HG03520 (cell line): ENCODE results near the gene VSIG4.
A peak's percentile ranks its signal among the peaks of the same experiment; 100 is the strongest.

Experiments used
- ATAC-seq: cut with Tn5 transposase; IDR thresholded peaks from one replicate; pipeline ENCODE4 v1.9.1; 2021; ENCODE audit warnings: mild to moderate bottlenecking, moderate library complexity; ENCODE audit not compliant: unreplicated experiment

VSIG4 gene

DNA sequence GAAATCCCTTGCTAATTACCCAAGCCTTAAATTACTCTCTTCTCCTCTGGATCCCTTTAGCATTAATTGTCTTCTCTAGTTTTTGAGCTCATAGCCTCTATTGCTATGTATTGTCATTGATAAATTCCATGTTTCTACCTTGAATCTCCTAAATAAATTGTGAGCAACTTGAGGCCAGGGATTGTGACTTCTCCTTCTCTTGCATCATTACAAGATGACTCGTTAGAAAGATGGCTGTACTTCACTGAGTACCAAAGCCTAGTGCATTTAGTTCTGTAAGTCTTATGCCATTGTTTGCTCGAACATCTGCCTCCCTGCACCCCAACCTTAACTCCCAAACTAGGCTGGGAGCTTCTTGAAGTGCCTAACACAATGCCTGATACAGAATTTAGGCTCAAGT is 15.3 kb downstream of the VSIG4 start:
- no peak for ATAC-seq

GRCh38 chrX:66024092-66024467 is 15.8 kb downstream of the VSIG4 start:
- ATAC-seq = no peak

GRCh38 chrX:66023385-66024091 is 16.3 kb downstream of the VSIG4 start:
- ATAC-seq = no peak

- no peak for ATAC-seq
These were observed 17.1 kb downstream of the VSIG4 start for GRCh38 chrX:66022632-66023384.

DNA sequence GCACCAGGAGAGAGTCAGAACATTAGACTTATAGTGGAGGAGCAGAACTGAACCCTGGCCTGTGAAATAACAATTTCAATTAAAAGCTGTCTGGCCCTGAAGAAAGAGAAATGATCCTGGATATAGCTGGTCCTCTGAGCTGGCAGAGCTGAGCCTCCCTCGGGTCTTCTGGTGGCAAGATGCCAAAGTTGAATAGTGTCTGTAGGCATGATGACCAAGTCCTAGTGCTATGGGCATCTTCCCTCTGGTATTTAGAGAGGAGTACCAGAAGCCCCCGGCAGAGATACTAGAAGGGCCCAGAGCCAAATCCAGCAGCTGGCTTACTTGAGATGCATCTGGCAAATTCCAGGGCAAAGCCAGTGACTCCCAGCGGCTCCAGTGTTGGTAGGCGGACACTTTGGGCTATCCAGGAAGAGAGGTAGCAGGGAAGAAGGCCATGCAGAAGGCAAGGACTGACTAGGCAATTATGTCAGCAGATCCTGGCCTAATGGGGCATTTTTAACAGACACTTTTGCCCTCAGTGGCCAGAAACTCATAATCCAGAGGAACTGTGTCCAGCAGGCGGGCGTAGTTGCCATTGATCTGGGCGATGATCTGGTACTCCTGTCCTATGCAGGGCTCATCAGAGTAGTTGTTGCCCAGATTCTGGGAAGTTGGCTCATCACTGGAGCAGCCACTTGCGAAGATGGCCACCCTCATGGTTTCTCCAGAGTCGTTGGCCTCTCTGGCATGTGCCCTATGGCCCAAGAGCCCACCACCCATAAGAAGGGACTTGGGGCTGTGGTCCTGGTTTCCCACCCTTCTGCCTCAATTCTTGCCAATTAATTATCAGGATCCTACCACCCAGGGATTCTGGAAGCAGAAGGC is 17.9 kb downstream of the VSIG4 start:
- ATAC-seq = no peak

- ATAC-seq = no peak
These were observed 18.5 kb downstream of the VSIG4 start for GRCh38 chrX:66021401-66021764.

GRCh38 chrX:66020631-66021334 is 19.1 kb downstream of the VSIG4 start:
- ATAC-seq = no peak

GRCh38 chrX:66019974-66020373 is 19.9 kb downstream of the VSIG4 start:
- no peak for ATAC-seq

DNA sequence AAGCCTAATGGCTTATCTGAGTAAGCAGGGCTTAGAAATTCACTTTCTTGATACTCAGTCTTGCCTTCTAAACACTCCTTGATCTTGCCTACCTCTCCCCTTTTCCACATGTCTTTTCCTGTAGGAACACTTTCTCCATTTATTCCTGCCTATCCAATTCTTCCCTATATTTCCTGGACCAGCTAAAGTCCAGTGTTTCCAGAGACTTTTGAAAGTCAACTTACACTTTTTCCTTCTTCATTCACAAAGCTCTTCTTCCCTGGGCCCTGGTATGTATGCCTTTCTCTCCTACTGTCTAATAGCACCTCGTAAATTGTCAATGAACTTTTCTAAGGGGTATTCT is 20.6 kb downstream of the VSIG4 start:
- ATAC-seq = no peak

DNA sequence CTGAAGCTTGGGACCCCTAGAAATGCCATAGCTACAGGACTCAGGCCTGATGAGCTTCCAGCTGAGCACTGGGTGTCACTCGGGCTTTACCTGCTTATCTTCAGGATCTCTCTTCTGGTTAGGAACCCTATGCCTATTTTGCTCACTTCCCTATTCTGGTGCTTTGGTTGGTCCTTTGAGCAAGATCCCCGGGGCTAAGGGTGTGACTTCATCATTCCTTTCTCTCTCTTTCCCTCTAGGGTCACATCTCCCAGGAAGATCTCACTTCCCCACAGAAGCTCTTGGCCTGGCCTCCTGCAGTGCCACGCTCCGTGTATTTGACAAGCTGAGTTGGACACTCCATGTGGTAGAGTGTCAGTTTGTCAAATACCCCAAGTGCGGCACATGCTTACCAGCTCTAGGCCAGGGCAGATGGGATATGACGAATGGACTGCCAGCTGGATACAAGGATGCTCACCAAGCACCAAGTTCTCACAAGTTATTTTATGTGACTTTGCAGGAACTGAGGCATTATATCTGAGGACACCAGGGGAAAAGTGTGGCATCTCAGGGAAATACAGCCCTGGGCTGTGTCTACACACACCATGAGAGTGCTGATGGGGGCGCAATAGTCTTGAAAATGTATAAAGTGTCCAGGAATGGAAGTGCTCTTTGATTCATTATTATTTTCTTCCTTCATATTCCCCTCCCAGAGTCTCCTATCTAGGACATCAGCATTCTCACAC is 21.1 kb downstream of the VSIG4 start:
- ATAC-seq = no peak

DNA sequence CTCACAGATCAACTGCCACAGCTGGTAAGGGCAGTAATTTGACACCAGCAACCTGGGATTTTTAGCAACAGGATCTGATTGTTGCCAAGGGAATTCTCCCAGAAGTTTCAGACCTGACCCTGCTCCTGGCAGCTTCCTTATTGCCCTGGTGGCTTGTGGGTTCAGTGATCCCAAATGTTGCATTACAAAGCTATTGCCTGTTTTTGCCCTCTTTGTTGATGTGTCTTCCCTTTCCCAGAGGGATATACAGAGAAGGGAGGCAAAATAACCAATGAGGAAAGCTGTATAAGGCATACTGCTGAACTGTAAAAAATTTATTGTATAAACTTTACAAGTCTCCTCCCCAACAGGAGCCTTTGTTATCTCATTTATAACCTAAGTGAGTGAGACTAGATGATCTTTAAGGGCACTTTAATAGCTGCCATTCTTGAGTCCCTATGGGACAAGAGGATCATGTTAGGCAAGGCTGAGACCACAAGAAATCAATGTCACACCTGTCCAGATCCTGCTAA is 22.2 kb downstream of the VSIG4 start:
- ATAC-seq = no peak

- ATAC-seq = peak; percentile 28
These were observed 22.8 kb downstream of the VSIG4 start for GRCh38 chrX:66016905-66017658.

GRCh38 chrX:66015900-66016689 is 23.8 kb downstream of the VSIG4 start:
- ATAC-seq = peak; percentile 34

DNA sequence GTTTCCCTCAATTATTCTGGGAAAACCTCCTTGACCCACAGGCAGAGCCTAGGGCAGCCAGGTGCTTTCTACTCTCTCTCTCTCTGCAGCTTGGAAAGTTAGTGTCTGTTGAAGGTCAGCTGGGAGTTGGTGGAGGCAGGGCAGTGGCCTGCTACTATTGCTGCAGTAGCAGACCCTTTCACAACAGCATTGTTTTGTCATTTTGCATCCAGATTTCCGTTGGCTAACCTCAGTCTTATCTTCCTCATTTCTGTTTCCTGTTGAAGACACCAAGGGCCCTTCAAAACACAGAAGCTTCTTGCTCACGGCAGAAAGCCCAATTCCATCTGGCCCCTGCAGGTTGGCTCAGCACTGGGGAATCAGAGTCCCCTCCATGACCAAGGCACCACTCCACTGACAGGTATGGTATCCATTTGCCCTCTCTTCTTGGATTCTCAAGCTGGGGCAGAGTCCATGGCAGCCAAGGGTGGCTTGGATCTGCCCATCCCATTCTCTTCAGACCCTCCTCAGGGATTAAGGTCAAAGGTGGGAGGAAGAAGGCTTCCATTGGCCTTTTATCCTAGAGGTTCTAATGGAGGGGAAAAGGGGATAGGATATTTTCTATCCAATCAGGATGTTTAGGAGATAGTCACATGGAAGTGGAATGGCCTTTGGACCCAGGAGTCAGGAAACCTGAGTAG is 24.6 kb downstream of the VSIG4 start:
- peak; percentile 32 for ATAC-seq

GRCh38 chrX:66014556-66014955 is 25.3 kb downstream of the VSIG4 start:
- no peak for ATAC-seq

GRCh38 chrX:66014084-66014483 is 25.8 kb downstream of the VSIG4 start:
- ATAC-seq = no peak

- ATAC-seq = no peak
These were observed 26.6 kb downstream of the VSIG4 start for GRCh38 chrX:66013194-66013816.

- peak; percentile 24 for ATAC-seq
These were observed 27.8 kb downstream of the VSIG4 start for GRCh38 chrX:66012094-66012534.
